K562 (cell line): ENCODE measurements around the gene RXRA. TPM values are rescaled to one million over a fixed set of nuclear protein-coding genes. Genes with fewer than 3 reads are reported as not detected.

Source experiments
- ATAC-seq: fragments of 200-7000 bp; cut with Tn5 transposase; 3 replicates; pipeline ENCODE4 v1.9.1; 2020; ENCODE audit warnings: moderate library complexity
- BruUV-seq: library from RNA; stranded (reverse); fragments of 400-500 nt; replicated peaks from 2 replicates; lab custom pipeline; 2021; lab: Mats Ljungman, UMichigan
- CTCF ChIA-PET: fragments of 300-600 bp; formaldehyde crosslinking; extraction: SDS; loops from one replicate; lab custom pipeline; 2021; ENCODE audit warnings: low intra/inter-chr PET ratio; lab: Yijun Ruan, JAX
- POLR2A ChIA-PET: fragments of 300-600, 350-650 bp; sonication (Branson Sonifier 250); formaldehyde crosslinking; extraction: SDS; loops from one replicate; lab custom pipeline; 2021; ENCODE audit warnings: antibody characterized with exemption, inconsistent platforms; lab: Yijun Ruan, JAX
- DNase-seq, 4 experiments: peaks; one replicate each; pipeline versions ENCODE4 v3.0.0 to v3.0.0-alpha.2; 2011 to 2018; ENCODE audit warnings: low spot score in 3 of 4, mixed read lengths in 3 of 4; ENCODE audit errors: extremely low read depth in 1 of 4
- FAIRE-seq: peaks from 2 replicates; lab custom pipeline; 2011; peaks lifted over from hg19 to GRCh38; lab: Jason Lieb, UNC
- H2AFZ ChIP-seq: 2 replicates; pipeline ENCODE4 v1.6.0; 2011; ENCODE audit warnings: low read depth, low read length, control low read depth, inconsistent platforms
- H3K27ac ChIP-seq: fragments of 200-600 bp; 3 replicates; pipeline ENCODE4 v1.8.0; 2011; ENCODE audit warnings: low read depth, mild to moderate bottlenecking, control low read depth, inconsistent platforms, low read length, moderate library complexity, mixed read lengths; ENCODE audit errors: extremely low read depth
- H3K27me3 ChIP-seq, 2 experiments: fragments of 300-600 bp in 1 of 2; 2 replicates in 1 of 2; 3 replicates in 1 of 2; pipeline versions ENCODE4 v1.6.0 to v1.8.0; 2011; ENCODE audit warnings: inconsistent platforms in 2 of 2, low read length in 2 of 2, mild to moderate bottlenecking in 1 of 2, mixed read lengths in 1 of 2, moderate library complexity in 1 of 2; ENCODE audit not compliant: control insufficient read depth in 2 of 2, insufficient read depth in 2 of 2
- H3K36me3 ChIP-seq: fragments of 300-600 bp; 3 replicates; pipeline ENCODE4 v1.8.0; 2011; ENCODE audit warnings: mild to moderate bottlenecking, low read length, inconsistent platforms; ENCODE audit not compliant: control insufficient read depth, insufficient read depth
- H3K4me1 ChIP-seq, 2 experiments: fragments of 200-600 bp in 1 of 2; replicated peaks in 1 of 2; 2 replicates in 1 of 2; 3 replicates in 1 of 2; pipeline versions ENCODE4 v1.5.1 to v1.8.0; 2011; ENCODE audit warnings: inconsistent platforms in 2 of 2, low read length in 2 of 2, mild to moderate bottlenecking in 1 of 2, mixed read lengths in 1 of 2, moderate library complexity in 1 of 2; ENCODE audit not compliant: control insufficient read depth in 2 of 2, insufficient read depth in 2 of 2
- H3K4me2 ChIP-seq: 2 replicates; pipeline ENCODE4 v1.6.1; 2011; ENCODE audit warnings: low read length, control low read depth, inconsistent platforms, mixed read lengths; ENCODE audit not compliant: insufficient read depth
- H3K4me3 ChIP-seq: fragments of 200-600 bp; sonication (generic), shearing (Covaris generic); 2 replicates; pipeline ENCODE4 v1.5.1; 2016; ENCODE audit warnings: control low read depth, inconsistent platforms
- H3K79me2 ChIP-seq: fragments of 200-600 bp; 3 replicates; pipeline ENCODE4 v1.8.0; 2011; ENCODE audit warnings: low read length, inconsistent platforms; ENCODE audit not compliant: control insufficient read depth, insufficient read depth
- H3K9ac ChIP-seq, 2 experiments: 2 replicates each; pipeline versions ENCODE4 v1.6.0 to v1.6.1; 2011; ENCODE audit warnings: low read depth in 2 of 2, low read length in 2 of 2, control low read depth in 1 of 2, inconsistent platforms in 1 of 2, mild to moderate bottlenecking in 1 of 2, mixed read lengths in 1 of 2; ENCODE audit not compliant: insufficient read depth in 1 of 2
- H3K9me1 ChIP-seq: one replicate; pipeline ENCODE4 v1.6.0; 2011; ENCODE audit warnings: inconsistent platforms, mild to moderate bottlenecking, low read length, moderate library complexity; ENCODE audit not compliant: control insufficient read depth, insufficient read depth
- H3K9me3 ChIP-seq: replicated peaks from 2 replicates; pipeline ENCODE4 v1.5.1; 2011; ENCODE audit warnings: low read depth, low read length, inconsistent platforms; ENCODE audit not compliant: control insufficient read depth, insufficient read depth
- H4K20me1 ChIP-seq: replicated peaks from 2 replicates; pipeline ENCODE4 v1.6.1; 2011; ENCODE audit warnings: low read length, inconsistent platforms, mixed read lengths; ENCODE audit not compliant: control insufficient read depth, insufficient read depth
- BHLHE40 ChIP-seq: IDR thresholded peaks from 2 replicates; pipeline ENCODE4 v1.6.1; 2011; ENCODE audit warnings: low read length, improper control_type of control experiment
- BRD4 ChIP-seq: fragments of 200-600 bp; sonication (generic); IDR thresholded peaks from 2 replicates; pipeline ENCODE4 v1.6.1; 2017; ENCODE audit warnings: inconsistent platforms
- BRF2 ChIP-seq: IDR thresholded peaks from 3 replicates; pipeline ENCODE4 v1.6.1; 2011; ENCODE audit warnings: borderline replicate concordance, mild to moderate bottlenecking; ENCODE audit not compliant: insufficient read length, insufficient read depth
- CBX8 ChIP-seq: fragments of 200-600 bp; sonication (generic); IDR thresholded peaks from 2 replicates; pipeline ENCODE4 v1.6.1; 2012; ENCODE audit warnings: borderline replicate concordance, mixed run types, low read depth, mild to moderate bottlenecking, moderate library complexity, mixed read lengths, low read length, control low read depth, inconsistent platforms; ENCODE audit not compliant: poor library complexity, severe bottlenecking; ENCODE audit errors: extremely low read depth
- CSDE1 ChIP-seq, 2 experiments: fragments of 450-650 bp; IDR thresholded peaks; 2 replicates each; pipeline ENCODE4 v1.6.1; 2016; ENCODE audit warnings: mild to moderate bottlenecking in 1 of 2
- FOS ChIP-seq: IDR thresholded peaks from 3 replicates; pipeline ENCODE4 v1.6.1; 2011; ENCODE audit not compliant: insufficient read length; ENCODE audit errors: extremely low read depth
- FOXK1 ChIP-seq: sonication (generic); formaldehyde crosslinking; IDR thresholded peaks from 2 replicates; pipeline ENCODE4 v1.8.0; 2022; ENCODE audit warnings: missing genetic modification reagents, mild to moderate bottlenecking, borderline replicate concordance
- GABPA ChIP-seq: fragments of 200-800 bp; sonication (Bioruptor generic); conservative IDR thresholded peaks from 2 replicates; pipeline ENCODE4 v1.6.1; 2016; ENCODE audit warnings: low read depth, missing genetic modification characterization, missing compliant biosample characterization
- GATAD2A ChIP-seq: fragments of 450-650 bp; IDR thresholded peaks from 2 replicates; pipeline ENCODE4 v1.6.1; 2017
- HNRNPLL ChIP-seq: fragments of 200-400 bp; formaldehyde crosslinking; IDR thresholded peaks from 2 replicates; pipeline ENCODE4 v1.6.1; 2017; ENCODE audit warnings: low read length, low read depth, mild to moderate bottlenecking; ENCODE audit not compliant: poor library complexity, severe bottlenecking
- JUND ChIP-seq, 2 experiments: IDR thresholded peaks; 2 replicates in 1 of 2; 3 replicates in 1 of 2; pipeline ENCODE4 v1.6.1; 2011; ENCODE audit warnings: borderline replicate concordance in 2 of 2, low read depth in 2 of 2, low read length in 2 of 2, improper control_type of control experiment in 1 of 2, missing biosample characterization in 1 of 2, missing genetic modification characterization in 1 of 2, missing genetic modification reagents in 1 of 2
- MAZ ChIP-seq, 2 experiments: fragments of 450-650 bp in 1 of 2; sonication (generic) in 1 of 2; formaldehyde crosslinking; IDR thresholded peaks in 1 of 2; conservative IDR thresholded peaks in 1 of 2; 2 replicates each; pipeline versions ENCODE4 v1.4.0 to v1.5.0; 2020; ENCODE audit warnings: mild to moderate bottlenecking in 1 of 2, missing genetic modification reagents in 1 of 2
- MCM5 ChIP-seq: fragments of 450-650 bp; IDR thresholded peaks from 2 replicates; pipeline ENCODE4 v1.6.1; 2016; ENCODE audit warnings: low read depth
- NCOA2 ChIP-seq, 2 experiments: fragments of 450-650 bp; IDR thresholded peaks; 2 replicates each; pipeline ENCODE4 v1.6.1; 2018; ENCODE audit warnings: mild to moderate bottlenecking in 2 of 2, moderate library complexity in 1 of 2; ENCODE audit not compliant: partially characterized antibody in 2 of 2
- RBM39 ChIP-seq: fragments of 200-400 bp; formaldehyde crosslinking; optimal IDR thresholded peaks from 2 replicates; pipeline ENCODE3; 2018; ENCODE audit warnings: low read depth, low read length
- RFX7 ChIP-seq: fragments of 250-450 bp; sonication (Bioruptor Pico); IDR thresholded peaks from 2 replicates; pipeline ENCODE4 v1.5.1; 2021; ENCODE audit warnings: mild to moderate bottlenecking
- SAP30 ChIP-seq: fragments of 200-600 bp; sonication (generic); IDR thresholded peaks from 2 replicates; pipeline ENCODE4 v1.6.1; 2012; ENCODE audit warnings: borderline replicate concordance, low read depth, mild to moderate bottlenecking, moderate library complexity, low read length, control low read depth, inconsistent platforms; ENCODE audit not compliant: insufficient read depth, poor library complexity, severe bottlenecking
- WHSC1 ChIP-seq: IDR thresholded peaks from one replicate; pipeline ENCODE4 v1.6.1; 2012; ENCODE audit warnings: low read length, control low read depth, inconsistent platforms
- ZNF232 ChIP-seq: sonication (generic); formaldehyde crosslinking; IDR thresholded peaks from 2 replicates; pipeline ENCODE4 v1.8.0; 2022; ENCODE audit warnings: mild to moderate bottlenecking, missing genetic modification reagents
- WGBS: fragments of 100-300 bp; shearing (Covaris generic); methylation state at CpG from one replicate; pipeline ENCODE4 v1.1.6; 2016; ENCODE audit warnings: low coverage, mixed read lengths; ENCODE audit not compliant: insufficient coverage; ENCODE audit errors: missing lambda C conversion rate; 5-methylcytosine and 5-hydroxymethylcytosine counted together
- in situ Hi-C: fragments of 300-500 bp; cut with MboI; formaldehyde crosslinking; loops from 4 replicates; pipeline ENCODE4 v1.15.0; 2018; ENCODE audit warnings: inconsistent platforms, mixed read lengths
- intact Hi-C: fragments of 100-400 bp; cut with micrococcal nuclease; formaldehyde crosslinking; loops from 2 replicates; pipeline ENCODE4 v1.14.2; 2022
- polyA plus RNA-seq, 8 experiments: library from polyadenylated mRNA; depleted of rRNA in 4 of 8; stranded (reverse) in 5 of 8; unstranded in 3 of 8; fragments of >200 nt; fragmentation: Nextera tagmentation in 2 of 8; fragmentation: Illumina TruSeq in 1 of 8; extraction: Ambion mirVana in 2 of 8; extraction: Trizol in 1 of 8; gene quantifications; 2 replicates each; pipeline versions ENCODE4 v1.2.1 to v1.2.3, GENCODE V29; 2011 to 2014; ENCODE audit warnings: inconsistent platforms in 1 of 8, missing spikeins in 1 of 8
- total RNA-seq, 7 experiments: library from RNA; depleted of rRNA in 6 of 7; stranded (reverse); fragments of >200 nt in 6 of 7; fragmentation: Illumina TruSeq in 2 of 7; extraction: Trizol in 2 of 7; gene quantifications; 2 replicates each; pipeline versions ENCODE4 v1.2.1 to v1.2.3, GENCODE V29; 2011 to 2021; ENCODE audit warnings: low replicate concordance in 1 of 7
- TF ChIP-seq, protein P1 (sequence below): fragments of 250-450 bp; sonication (Bioruptor Pico); IDR thresholded peaks from 2 replicates; pipeline ENCODE4 v1.5.0; 2020; ENCODE audit warnings: mild to moderate bottlenecking

RXRA gene
- total and polyA plus RNA-seq, 9 of the 15 experiments (the other 6 are each of a cell fraction or from before 2014, with no cell fraction given), result 0.35 to 23.6 (median 4.6) TPM

GRCh38 chr9:134351606-134352176 is 25.4 kb downstream of the RXRA start:
- Histone ChIP-seq H4K20me1 (peaks cover 89% of the 10 kb centered on the region), H3K4me2 (no peak overlapping the region), H2AFZ (no peak overlapping the region), H3K27me3 (no peaks in the 10 kb centered on the region), H3K4me3 (no peak overlapping the region), H3K4me1 (peaks cover 9 to 95% of the 10 kb centered on the region in 2 experiments), H3K27ac (no peak overlapping the region), H3K9me3 (no peaks in the 10 kb centered on the region), H3K36me3 (no peaks in the 10 kb centered on the region; the same call in 2 of the 3 replicates), H3K79me2 (peaks cover 16% of the 10 kb centered on the region; the same call in 2 of the 3 replicates), H3K9ac (peak overlapping the region in 1 of 2 experiments; percentile 64; a peak in 1 of 4 replicates), H3K9me1 (peaks cover 8% of the 10 kb centered on the region)
- no peak for ATAC-seq
- DNase-seq, result no peak
- WGBS, result 61% methylated on average over 27 of the region's 29 CpGs
- TF ChIP-seq CBX8, result no peak
- TF ChIP-seq BRD4, result no peak
- TF ChIP-seq JUND (IDR thresholded peaks at IDR 0.05; ENCODE audit: borderline replicate concordance, low read depth, low read length), result no peak
- no peak for TF ChIP-seq JUND (tag; IDR thresholded peaks at IDR 0.05; ENCODE audit: borderline replicate concordance, low read depth, low read length)
- TF ChIP-seq, protein P1, sequence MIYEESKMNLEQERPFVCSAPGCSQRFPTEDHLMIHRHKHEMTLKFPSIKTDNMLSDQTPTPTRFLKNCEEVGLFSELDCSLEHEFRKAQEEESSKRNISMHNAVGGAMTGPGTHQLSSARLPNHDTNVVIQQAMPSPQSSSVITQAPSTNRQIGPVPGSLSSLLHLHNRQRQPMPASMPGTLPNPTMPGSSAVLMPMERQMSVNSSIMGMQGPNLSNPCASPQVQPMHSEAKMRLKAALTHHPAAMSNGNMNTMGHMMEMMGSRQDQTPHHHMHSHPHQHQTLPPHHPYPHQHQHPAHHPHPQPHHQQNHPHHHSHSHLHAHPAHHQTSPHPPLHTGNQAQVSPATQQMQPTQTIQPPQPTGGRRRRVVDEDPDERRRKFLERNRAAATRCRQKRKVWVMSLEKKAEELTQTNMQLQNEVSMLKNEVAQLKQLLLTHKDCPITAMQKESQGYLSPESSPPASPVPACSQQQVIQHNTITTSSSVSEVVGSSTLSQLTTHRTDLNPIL (CRISPR knock-in tag), result no peak
- TF ChIP-seq FOS, result no peak
- TF ChIP-seq ZNF232 (CRISPR knock-in tag), result no peak
- no peak for TF ChIP-seq FOXK1
- no peak for TF ChIP-seq CSDE1 (IDR thresholded peaks at IDR 0.05)
- no peak for TF ChIP-seq GATAD2A
- no peak for TF ChIP-seq HNRNPLL
- no peak for TF ChIP-seq GABPA (tag)
- TF ChIP-seq MAZ (CRISPR knock-in tag; conservative IDR thresholded peaks at IDR 0.05 in 1 of 2, IDR thresholded peaks at IDR 0.05 in 1 of 2), result no peak
- no peak for TF ChIP-seq RFX7
- no peak for TF ChIP-seq SAP30
- TF ChIP-seq BRF2, result no peak
- TF ChIP-seq MCM5, result no peak
- no peak for TF ChIP-seq NCOA2 (IDR thresholded peaks at IDR 0.05; ENCODE audit: partially characterized antibody in 2 of 2)
- TF ChIP-seq WHSC1, result no peak
- TF ChIP-seq BHLHE40, result no peak
- no peak for TF ChIP-seq RBM39
- ChIA-PET CTCF (no interaction called here), POLR2A (no interaction called here)
- BruUV-seq, result no TSS peak
- no peak for FAIRE-seq
- in situ Hi-C loops, result no loop called here
- intact Hi-C loops, result no loop called here
